Sigmoid colon (tissue), 7 donors: ENCODE results near the gene GNG11. TPM values are rescaled to one million over a fixed set of nuclear protein-coding genes. Genes with fewer than 3 reads are reported as not detected.
A peak's percentile ranks its signal among the peaks of the same experiment; 100 is the strongest.

ENCODE experiments used
- DNase-seq: peaks from one replicate; pipeline ENCODE4 v3.0.0-alpha.2; 2019
- H3K27ac ChIP-seq, 4 donors: fragments of 200-600 bp; sonication (generic); one replicate each; pipeline ENCODE4 v1.5.1; 2016 to 2019; ENCODE audit warnings: mild to moderate bottlenecking in 1 of 4
- H3K27me3 ChIP-seq, 3 donors: fragments of 200-600 bp; sonication (generic); one replicate each; pipeline ENCODE4 v1.5.1; 2019; ENCODE audit warnings: mild to moderate bottlenecking in 1 of 3
- H3K36me3 ChIP-seq, 4 donors: fragments of 200-600 bp; sonication (generic); one replicate each; pipeline ENCODE4 v1.5.1; 2016 to 2019
- H3K4me1 ChIP-seq, 4 donors: fragments of 200-600 bp; sonication (generic); one replicate each; pipeline ENCODE4 v1.5.1; 2017 to 2019
- H3K4me3 ChIP-seq, 4 donors: fragments of 200-600 bp; sonication (generic); one replicate each; pipeline ENCODE4 v1.5.1; 2017 to 2019; ENCODE audit warnings: mild to moderate bottlenecking in 2 of 4, moderate library complexity in 1 of 4
- H3K9me3 ChIP-seq, 4 donors: fragments of 200-600 bp in 3 of 4; sonication (generic) in 3 of 4; one replicate each; pipeline versions ENCODE4 v1.5.1 to v1.6.1; 2013 to 2019
- EP300 ChIP-seq, 4 donors: sonication (generic); formaldehyde crosslinking; IDR thresholded peaks; one replicate each; pipeline ENCODE4 v1.6.1; 2017; ENCODE audit warnings: antibody characterized with exemption in 4 of 4
- POLR2A ChIP-seq, 2 donors: fragments of 450-650 bp; IDR thresholded peaks; one replicate each; pipeline ENCODE4 v1.6.1; 2016; ENCODE audit warnings: antibody characterized with exemption in 2 of 2, mild to moderate bottlenecking in 2 of 2, moderate library complexity in 2 of 2
- POLR2AphosphoS5 ChIP-seq, 4 donors: sonication (generic); formaldehyde crosslinking; IDR thresholded peaks; one replicate each; pipeline ENCODE4 v1.6.1; 2017; ENCODE audit warnings: antibody characterized with exemption in 4 of 4
- WGBS, 2 donors: extraction: QIAGEN DNeasy Blood & Tissue Kit; methylation state at CpG; one replicate each; pipeline ENCODE4 v1.1.7; 2013; 5-methylcytosine and 5-hydroxymethylcytosine counted together
- intact Hi-C: fragments of 100-400 bp; cut with DNase I; formaldehyde crosslinking; loops from one replicate; pipeline ENCODE4 v1.15.1; 2023
- polyA plus RNA-seq, 3 donors: library from polyadenylated mRNA; stranded (reverse); fragments of 200-250 nt; gene quantifications; one replicate each; pipeline ENCODE4 v1.2.3, GENCODE V29; 2013
- total RNA-seq, 4 donors: library from RNA; depleted of rRNA; stranded (reverse); fragments of >200 nt; gene quantifications; one replicate each; pipeline ENCODE4 v1.1.0, GENCODE V29; 2016
- TF ChIP-seq, protein P1 (sequence below), 4 experiments: fragments of 450-650 bp in 3 of 4; fragments of 200-600 bp in 1 of 4; IDR thresholded peaks; one replicate each; pipeline ENCODE4 v1.5.1; 2016 to 2019; ENCODE audit warnings: antibody characterized with exemption in 4 of 4, mild to moderate bottlenecking in 3 of 4, moderate library complexity in 2 of 4
- donor health status: healthy with polysubstance abuse.
- donor health status: Bipolar disorder and iron deficiency.
- donor health status: healthy.

GNG11 gene
- total and polyA plus RNA-seq, 7 donors: 8.1 to 34.2 (median 14.1) TPM

- Histone ChIP-seq H3K27me3 (peaks cover 0 to 14% (median 0%) of the 10 kb centered on the region in 3 donors), H3K36me3 (no peaks in the 10 kb centered on the region), H3K4me3 (peak overlapping the region; percentile 30 to 57 (median 53)), H3K9me3 (no peaks in the 10 kb centered on the region), H3K4me1 (peaks cover 0 to 9% (median 4%) of the 10 kb centered on the region in 4 donors), H3K27ac (peak overlapping the region in 2 of 4 donors; percentile 2 to 22)
- intact Hi-C loops: no loop called here
- TF ChIP-seq POLR2A (IDR thresholded peaks at IDR 0.05) (no peak), EP300 (IDR thresholded peaks at IDR 0.05) (no peak), POLR2AphosphoS5 (IDR thresholded peaks at IDR 0.05) (no peak)
- TF ChIP-seq, protein P1, sequence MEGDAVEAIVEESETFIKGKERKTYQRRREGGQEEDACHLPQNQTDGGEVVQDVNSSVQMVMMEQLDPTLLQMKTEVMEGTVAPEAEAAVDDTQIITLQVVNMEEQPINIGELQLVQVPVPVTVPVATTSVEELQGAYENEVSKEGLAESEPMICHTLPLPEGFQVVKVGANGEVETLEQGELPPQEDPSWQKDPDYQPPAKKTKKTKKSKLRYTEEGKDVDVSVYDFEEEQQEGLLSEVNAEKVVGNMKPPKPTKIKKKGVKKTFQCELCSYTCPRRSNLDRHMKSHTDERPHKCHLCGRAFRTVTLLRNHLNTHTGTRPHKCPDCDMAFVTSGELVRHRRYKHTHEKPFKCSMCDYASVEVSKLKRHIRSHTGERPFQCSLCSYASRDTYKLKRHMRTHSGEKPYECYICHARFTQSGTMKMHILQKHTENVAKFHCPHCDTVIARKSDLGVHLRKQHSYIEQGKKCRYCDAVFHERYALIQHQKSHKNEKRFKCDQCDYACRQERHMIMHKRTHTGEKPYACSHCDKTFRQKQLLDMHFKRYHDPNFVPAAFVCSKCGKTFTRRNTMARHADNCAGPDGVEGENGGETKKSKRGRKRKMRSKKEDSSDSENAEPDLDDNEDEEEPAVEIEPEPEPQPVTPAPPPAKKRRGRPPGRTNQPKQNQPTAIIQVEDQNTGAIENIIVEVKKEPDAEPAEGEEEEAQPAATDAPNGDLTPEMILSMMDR (IDR thresholded peaks at IDR 0.05): no peak
- 1 to 3% methylated on average over 28 of the region's 28 CpGs for WGBS, 2 donors
- DNase-seq: peak; percentile 69
These were observed 31.5 kb upstream of the GNG11 start for GRCh38 chr7:93890041-93890463.

DNA sequence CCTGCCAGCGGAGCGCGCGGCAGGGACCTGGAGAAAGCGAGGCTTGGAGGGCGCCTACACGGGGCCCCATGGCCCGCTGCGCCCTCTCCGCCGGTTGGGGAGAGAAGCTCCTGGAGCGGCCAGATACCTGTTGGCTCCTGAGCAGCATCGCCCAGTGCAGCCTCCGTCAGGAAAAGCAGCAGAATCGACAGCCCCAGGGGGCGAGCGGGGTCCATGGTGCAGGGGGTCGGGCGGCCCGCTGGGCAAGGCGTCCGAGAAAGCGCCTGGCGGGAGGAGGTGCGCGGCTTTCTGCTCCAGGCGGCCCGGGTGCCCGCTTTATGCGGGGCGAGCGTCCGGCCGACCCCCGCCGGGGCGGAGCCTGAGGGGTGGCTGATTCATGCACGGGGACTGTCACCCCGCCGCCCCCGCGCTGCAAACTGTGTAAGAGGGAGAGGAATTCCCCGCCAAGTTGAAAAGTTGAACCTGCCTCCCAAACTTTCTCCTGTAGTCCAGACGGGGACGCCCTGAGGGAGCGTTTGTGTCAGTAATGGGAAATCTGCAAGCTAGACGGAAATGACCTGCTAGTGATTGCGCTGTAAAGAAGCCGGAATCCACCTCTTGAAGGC is 31.0 kb upstream of the GNG11 start, which contains the start of gene TFPI2:
TSS of gene TFPI2 (minus strand) at position 290 of the 605 bp plus-strand sequence. CDS start at position 215, 75 bp downstream.
- Histone ChIP-seq H3K9me3 (no peaks in the 10 kb centered on the region), H3K4me1 (peaks cover 0 to 14% (median 4%) of the 10 kb centered on the region in 4 donors), H3K27me3 (peaks cover 0 to 14% (median 0%) of the 10 kb centered on the region in 3 donors), H3K4me3 (peak within 1 kb of the TSS; percentile 30 to 57 (median 53)), H3K27ac (peak within 1 kb of the TSS in 2 of 4 donors; percentile 2 to 22), H3K36me3 (no peaks in the 10 kb centered on the region)
- WGBS, 2 donors: 1 to 4% methylated on average over 49 of the region's 49 CpGs
- intact Hi-C loops: no loop called here
- TF ChIP-seq POLR2AphosphoS5 (IDR thresholded peaks at IDR 0.05) (peak in 1 of 4 donors; percentile 53), EP300 (IDR thresholded peaks at IDR 0.05) (no peak), POLR2A (IDR thresholded peaks at IDR 0.05) (no peak)
- TF ChIP-seq, protein P1 (IDR thresholded peaks at IDR 0.05): no peak
- peak; percentile 69 for DNase-seq

- Histone ChIP-seq H3K36me3 (no peaks in the 10 kb centered on the region), H3K4me1 (peaks cover 0 to 15% (median 4%) of the 10 kb centered on the region in 4 donors), H3K27ac (no peak overlapping the region), H3K9me3 (no peaks in the 10 kb centered on the region), H3K27me3 (peaks cover 0 to 14% (median 0%) of the 10 kb centered on the region in 3 donors), H3K4me3 (no peak overlapping the region)
- WGBS, 2 donors: 75 to 88% methylated on average over 1 of the region's 1 CpG
- intact Hi-C loops: no loop called here
- no peak for TF ChIP-seq POLR2AphosphoS5 (IDR thresholded peaks at IDR 0.05)
- no peak for TF ChIP-seq EP300 (IDR thresholded peaks at IDR 0.05)
- no peak for TF ChIP-seq POLR2A (IDR thresholded peaks at IDR 0.05)
- TF ChIP-seq, protein P1 (IDR thresholded peaks at IDR 0.05): no peak
- DNase-seq: no peak
These were observed 27.1 kb upstream of the GNG11 start for GRCh38 chr7:93894426-93894825.

GRCh38 chr7:93894966-93895640 is 26.4 kb upstream of the GNG11 start:
- no peak for DNase-seq
- Histone ChIP-seq H3K36me3 (no peaks in the 10 kb centered on the region), H3K4me1 (peaks cover 0 to 15% (median 4%) of the 10 kb centered on the region in 4 donors), H3K4me3 (no peak overlapping the region), H3K9me3 (no peaks in the 10 kb centered on the region), H3K27ac (no peak overlapping the region), H3K27me3 (peaks cover 0 to 13% (median 0%) of the 10 kb centered on the region in 3 donors)
- intact Hi-C loops: no loop called here
- TF ChIP-seq, protein P1 (IDR thresholded peaks at IDR 0.05): no peak
- peak in 1 of 4 donors; percentile 8 for TF ChIP-seq POLR2AphosphoS5 (IDR thresholded peaks at IDR 0.05)
- 80 to 82% methylated on average over 3 of the region's 3 CpGs for WGBS, 2 donors
